IPS-18c (cell line): Measurements from ENCODE around the gene C19orf25.

ENCODE experiments used
- H3K4me3 ChIP-seq: 2 replicates; pipeline ENCODE4 v1.7.0; 2013; ENCODE audit warnings: low read depth, mild to moderate bottlenecking, low read length, moderate library complexity; ENCODE audit not compliant: insufficient read depth
- H3K9me3 ChIP-seq: one replicate; pipeline ENCODE4 v1.6.1; 2013; ENCODE audit warnings: mild to moderate bottlenecking, low read length, moderate library complexity; ENCODE audit not compliant: control insufficient read depth, insufficient read depth

The C19orf25 gene

GRCh38 chr19:1474011-1474764, 4.8 kb downstream of the C19orf25 start:
- H3K9me3 ChIP-seq, result no peaks in the 10 kb centered on the region
- H3K4me3 ChIP-seq, result no peak overlapping the region

- no peak overlapping the region for H3K4me3 ChIP-seq
- no peaks in the 10 kb centered on the region for H3K9me3 ChIP-seq
Observed at GRCh38 chr19:1473085-1473851, 5.7 kb downstream of the C19orf25 start.

- Histone ChIP-seq H3K9me3 (no peaks in the 10 kb centered on the region), H3K4me3 (no peak overlapping the region)
Observed at GRCh38 chr19:1472231-1473084, 6.6 kb downstream of the C19orf25 start.

DNA sequence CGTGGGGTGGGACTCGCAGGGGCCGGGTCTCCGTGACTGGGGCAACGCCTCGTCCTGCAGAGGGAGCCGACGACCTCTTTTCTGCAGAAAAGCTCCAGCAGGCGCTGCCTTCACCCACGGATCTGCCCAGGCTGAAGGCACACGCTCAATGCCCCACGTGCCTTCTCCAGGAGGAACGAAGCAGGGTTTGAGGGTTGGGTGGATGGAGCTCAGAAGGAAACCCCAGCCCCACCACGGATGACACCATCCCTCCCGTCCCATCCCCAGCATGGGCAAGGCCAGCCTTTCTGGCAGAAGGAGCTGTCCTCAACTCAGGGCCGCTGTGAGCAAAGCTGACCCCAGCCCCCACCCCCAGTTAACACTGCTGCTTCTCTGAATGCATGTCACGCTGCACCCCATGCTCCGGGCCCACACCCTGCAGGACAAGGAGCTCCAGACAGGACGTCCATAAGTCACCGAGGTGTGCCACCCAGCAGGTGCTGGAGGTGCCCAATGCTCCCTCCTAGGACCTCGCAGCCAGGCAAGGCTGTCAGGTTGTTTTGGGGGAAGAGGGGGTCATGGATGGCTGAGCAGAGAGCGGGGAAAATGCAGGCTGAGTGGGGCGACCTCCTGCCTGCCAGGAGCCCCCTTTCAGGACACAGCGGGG, 7.4 kb downstream of the C19orf25 start:
- no peak overlapping the region for H3K4me3 ChIP-seq

DNA sequence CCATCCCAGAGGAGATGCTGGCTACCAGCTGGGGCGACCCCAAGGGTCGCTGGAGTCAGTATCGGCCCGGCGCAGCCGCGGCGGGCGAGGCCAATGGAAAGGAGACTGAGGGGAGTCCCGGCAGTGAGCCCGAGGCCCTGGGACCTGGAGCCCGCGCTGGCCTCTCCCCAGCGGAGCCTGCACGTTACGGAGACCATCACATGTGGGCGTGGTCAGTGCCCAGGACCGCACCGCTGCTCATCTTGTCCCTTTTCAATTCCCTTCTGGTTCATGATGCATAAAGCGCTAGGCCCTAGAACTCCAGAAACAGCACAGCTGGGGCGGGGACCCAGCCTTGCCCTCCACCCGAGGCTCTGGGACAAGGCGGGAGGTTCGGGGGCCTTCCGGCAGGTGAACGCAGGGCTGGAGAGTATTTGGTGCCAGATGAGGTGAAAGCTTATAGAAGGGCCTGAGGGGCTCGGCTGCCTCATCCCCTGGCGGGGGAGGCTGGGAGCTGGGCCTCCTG, 8.0 kb downstream of the C19orf25 start:
- peaks cover 2% of the 10 kb centered on the region for H3K9me3 ChIP-seq
- peak overlapping the region; percentile 40 for H3K4me3 ChIP-seq

More for the DNA sequence above, 7.4 kb downstream of the C19orf25 start:
- no peaks in the 10 kb centered on the region for H3K9me3 ChIP-seq

GRCh38 chr19:1470305-1471009, 8.6 kb downstream of the C19orf25 start:
- Histone ChIP-seq H3K9me3 (peaks cover 4% of the 10 kb centered on the region), H3K4me3 (peak overlapping the region; percentile 40)

DNA sequence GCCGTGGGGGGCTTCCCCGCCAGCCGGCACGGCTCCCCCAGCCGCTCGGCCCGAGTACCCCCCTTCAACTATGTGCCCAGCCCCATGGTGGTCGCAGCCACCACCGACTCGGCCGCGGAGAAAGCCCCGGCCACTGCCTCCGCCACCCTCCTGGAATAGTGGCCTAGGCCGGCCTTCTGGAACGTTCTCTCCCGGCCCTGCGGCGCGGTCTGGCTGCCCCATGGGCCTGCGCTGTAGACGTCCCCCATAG, 9.0 kb downstream of the C19orf25 start:
- Histone ChIP-seq H3K9me3 (peaks cover 4% of the 10 kb centered on the region), H3K4me3 (peak overlapping the region; percentile 40; the same call in 1 of the 2 replicates)

- no peak overlapping the region; the same call in 1 of the 2 replicates for H3K4me3 ChIP-seq
Observed at GRCh38 chr19:1469255-1470054, 9.6 kb downstream of the C19orf25 start.

DNA sequence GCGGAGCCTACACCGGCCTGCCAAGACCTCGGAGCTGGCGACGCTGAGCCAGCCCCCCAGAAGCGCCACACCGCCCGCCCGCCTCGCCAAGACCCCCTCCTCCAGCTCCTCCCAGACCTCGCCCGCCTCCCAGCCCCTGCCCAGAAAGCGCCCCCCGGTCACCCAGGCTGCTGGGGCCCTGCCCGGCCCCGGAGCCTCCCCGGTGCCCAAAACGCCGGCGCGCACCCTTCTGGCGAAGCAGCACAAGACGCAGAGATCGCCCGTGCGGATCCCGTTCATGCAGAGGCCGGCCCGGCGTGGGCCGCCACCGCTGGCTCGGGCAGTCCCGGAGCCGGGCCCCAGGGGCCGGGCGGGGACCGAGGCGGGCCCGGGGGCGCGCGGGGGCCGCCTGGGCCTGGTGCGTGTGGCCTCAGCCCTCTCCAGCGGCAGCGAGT, 10.2 kb downstream of the C19orf25 start:
- H3K4me3 ChIP-seq, result no peak overlapping the region
- H3K9me3 ChIP-seq, result peaks cover 4% of the 10 kb centered on the region

More at GRCh38 chr19:1469255-1470054, 9.6 kb downstream of the C19orf25 start:
- H3K9me3 ChIP-seq, result peaks cover 4% of the 10 kb centered on the region

GRCh38 chr19:1468274-1468820, 10.7 kb downstream of the C19orf25 start:
- Histone ChIP-seq H3K9me3 (peaks cover 4% of the 10 kb centered on the region), H3K4me3 (no peak overlapping the region)

- peak overlapping the region; percentile 40; the same call in 1 of the 2 replicates for H3K4me3 ChIP-seq
- H3K9me3 ChIP-seq, result peaks cover 4% of the 10 kb centered on the region
Observed at GRCh38 chr19:1467490-1468273, 11.3 kb downstream of the C19orf25 start.

DNA sequence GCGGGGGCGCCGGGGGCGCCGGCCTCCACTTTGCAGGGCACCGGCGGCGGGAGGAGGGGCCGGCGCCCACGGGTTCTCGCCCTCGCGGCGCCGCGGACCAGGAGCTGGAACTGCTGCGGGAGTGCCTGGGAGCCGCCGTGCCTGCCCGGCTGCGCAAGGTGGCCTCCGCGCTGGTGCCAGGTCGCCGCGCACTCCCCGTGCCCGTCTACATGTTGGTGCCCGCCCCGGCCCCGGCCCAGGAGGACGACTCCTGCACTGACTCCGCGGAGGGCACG, 11.9 kb downstream of the C19orf25 start:
- peaks cover 4% of the 10 kb centered on the region for H3K9me3 ChIP-seq
- peak overlapping the region; percentile 40 for H3K4me3 ChIP-seq

GRCh38 chr19:1466461-1467214, 12.4 kb downstream of the C19orf25 start:
- peaks cover 4% of the 10 kb centered on the region for H3K9me3 ChIP-seq
- peak overlapping the region; percentile 40 for H3K4me3 ChIP-seq

- H3K9me3 ChIP-seq, result peaks cover 4% of the 10 kb centered on the region
- H3K4me3 ChIP-seq, result peak overlapping the region; percentile 9; the same call in 1 of the 2 replicates
Observed at GRCh38 chr19:1466018-1466460, 13.0 kb downstream of the C19orf25 start.
